OCI-LY7 (cell line): Measurements from ENCODE around the gene HERC2.
"Not testable (repeated sequence)": the region's sequence is repeated elsewhere in the genome, so short reads cannot be mapped to it uniquely, and the experiment has no call there.

Source experiments
- EZH2phosphoT487 ChIP-seq: fragments of 200-600 bp; sonication (generic); IDR thresholded peaks from 2 replicates; pipeline ENCODE4 v1.6.1; 2018; ENCODE audit warnings: low read depth, borderline replicate concordance, mild to moderate bottlenecking, mixed run types, antibody characterized with exemption, low read length, moderate library complexity, mixed read lengths
- TF ChIP-seq, protein P1 (sequence below): fragments of 200-600 bp; sonication (generic); conservative IDR thresholded peaks from 2 replicates; pipeline ENCODE4 v1.5.1; 2014; ENCODE audit warnings: mild to moderate bottlenecking, antibody characterized with exemption, low read length, moderate library complexity, mixed read lengths

DNA sequence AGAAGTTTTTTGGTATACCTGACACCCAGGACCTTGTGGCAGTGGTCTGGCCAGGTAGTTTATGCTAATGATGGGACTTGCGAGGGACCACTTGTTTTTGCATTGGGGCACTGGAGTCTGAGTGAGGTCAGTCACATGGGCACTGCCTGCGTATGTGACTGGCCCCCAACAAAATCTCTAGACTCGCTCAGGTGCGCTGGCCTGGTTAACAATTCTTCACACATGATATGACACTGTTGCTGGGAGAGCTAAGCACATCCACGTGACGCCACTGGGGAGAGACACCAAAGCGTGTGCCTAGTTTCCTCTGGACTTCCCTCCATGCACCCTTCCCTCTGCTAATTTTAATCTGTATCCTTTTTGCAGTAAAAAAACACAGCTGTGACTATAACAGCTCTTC, 90.6 kb downstream of the HERC2 start:
- TF ChIP-seq, protein P1, sequence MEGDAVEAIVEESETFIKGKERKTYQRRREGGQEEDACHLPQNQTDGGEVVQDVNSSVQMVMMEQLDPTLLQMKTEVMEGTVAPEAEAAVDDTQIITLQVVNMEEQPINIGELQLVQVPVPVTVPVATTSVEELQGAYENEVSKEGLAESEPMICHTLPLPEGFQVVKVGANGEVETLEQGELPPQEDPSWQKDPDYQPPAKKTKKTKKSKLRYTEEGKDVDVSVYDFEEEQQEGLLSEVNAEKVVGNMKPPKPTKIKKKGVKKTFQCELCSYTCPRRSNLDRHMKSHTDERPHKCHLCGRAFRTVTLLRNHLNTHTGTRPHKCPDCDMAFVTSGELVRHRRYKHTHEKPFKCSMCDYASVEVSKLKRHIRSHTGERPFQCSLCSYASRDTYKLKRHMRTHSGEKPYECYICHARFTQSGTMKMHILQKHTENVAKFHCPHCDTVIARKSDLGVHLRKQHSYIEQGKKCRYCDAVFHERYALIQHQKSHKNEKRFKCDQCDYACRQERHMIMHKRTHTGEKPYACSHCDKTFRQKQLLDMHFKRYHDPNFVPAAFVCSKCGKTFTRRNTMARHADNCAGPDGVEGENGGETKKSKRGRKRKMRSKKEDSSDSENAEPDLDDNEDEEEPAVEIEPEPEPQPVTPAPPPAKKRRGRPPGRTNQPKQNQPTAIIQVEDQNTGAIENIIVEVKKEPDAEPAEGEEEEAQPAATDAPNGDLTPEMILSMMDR, result not testable (repeated sequence)
- TF ChIP-seq EZH2phosphoT487, result not testable (repeated sequence)
